OCI-LY3 (cell line): Measurements from ENCODE around the gene TNRC6C.
"Not testable (repeated sequence)": the region's sequence is repeated elsewhere in the genome, so short reads cannot be mapped to it uniquely, and the experiment has no call there.

Experiments used
- H2AFZ ChIP-seq: fragments of 200-600, 300-600 bp; shearing (Covaris generic); 2 replicates; pipeline ENCODE4 v1.6.0; 2014; ENCODE audit warnings: antibody characterized with exemption, low read depth, low read length
- H3K27ac ChIP-seq: fragments of 200-600, 300-600 bp; sonication (generic); 2 replicates; pipeline ENCODE4 v1.5.1; 2014; ENCODE audit warnings: mild to moderate bottlenecking, low read length, moderate library complexity, mixed read lengths
- H3K27me3 ChIP-seq: fragments of 200-600, 300-600 bp; sonication (generic); 2 replicates; pipeline ENCODE4 v1.6.1; 2014; ENCODE audit warnings: low read depth, low read length, mixed read lengths
- H3K36me3 ChIP-seq: fragments of 200-600, 300-600 bp; sonication (generic); replicated peaks from 2 replicates; pipeline ENCODE3; 2014; ENCODE audit warnings: low read depth, low read length, mixed read lengths
- H3K4me1 ChIP-seq: fragments of 300-600, 200-600 bp; sonication (generic); 2 replicates; pipeline ENCODE4 v1.6.1; 2014; ENCODE audit warnings: low read length, mixed read lengths
- H3K4me2 ChIP-seq: fragments of 200-600, 300-600 bp; sonication (generic); 2 replicates; pipeline ENCODE4 v1.6.1; 2014; ENCODE audit warnings: low read length, mixed read lengths
- H3K4me3 ChIP-seq: fragments of 300-600, 200-600 bp; sonication (generic); 2 replicates; pipeline ENCODE4 v1.5.1; 2014; ENCODE audit warnings: antibody characterized with exemption, mild to moderate bottlenecking, low read length, moderate library complexity
- H3K79me2 ChIP-seq: fragments of 300-600, 200-600 bp; shearing (Covaris generic); 2 replicates; pipeline ENCODE4 v1.6.1; 2014; ENCODE audit warnings: mild to moderate bottlenecking, low read length, mixed read lengths
- H3K9ac ChIP-seq: fragments of 300-600, 200-600 bp; shearing (Covaris generic); 2 replicates; pipeline ENCODE4 v1.6.0; 2014; ENCODE audit warnings: mild to moderate bottlenecking, low read length, moderate library complexity
- H3K9me3 ChIP-seq: fragments of 200-600, 300-600 bp; shearing (Covaris generic); 2 replicates; pipeline ENCODE4 v1.6.1; 2014; ENCODE audit warnings: low read length, mixed read lengths; ENCODE audit not compliant: insufficient read depth
- H4K20me1 ChIP-seq: fragments of 200-600, 300-600 bp; sonication (generic); 2 replicates; pipeline ENCODE4 v1.6.1; 2016; ENCODE audit warnings: low read length, mixed read lengths; ENCODE audit not compliant: insufficient read depth
- EZH2phosphoT487 ChIP-seq: fragments of 200-600 bp; shearing (Covaris generic); IDR thresholded peaks from 2 replicates; pipeline ENCODE4 v1.6.1; 2018; ENCODE audit warnings: antibody characterized with exemption, mixed run types, low read depth
- TF ChIP-seq, protein P1 (sequence below): fragments of 200-600, 300-600 bp; sonication (generic); IDR thresholded peaks from 2 replicates; pipeline ENCODE4 v1.5.1; 2014; ENCODE audit warnings: antibody characterized with exemption, low read length, low read depth

Gene TNRC6C

GRCh38 chr17:78062596-78062995 lies 104.1 kb downstream of the TNRC6C start:
- Histone ChIP-seq H2AFZ (no peak overlapping the region), H3K4me2 (0 out of 2 replicates have a peak overlapping the region, but pooled peaks have one; percentile 13), H3K27ac (no peak overlapping the region), H3K4me1 (peaks cover 19% of the 10 kb centered on the region), H3K9me3 (no peaks in the 10 kb centered on the region), H3K36me3 (no peaks in the 10 kb centered on the region), H3K27me3 (peaks cover 36% of the 10 kb centered on the region), H3K9ac (no peak overlapping the region), H4K20me1 (no peaks in the 10 kb centered on the region), H3K4me3 (no peak overlapping the region), H3K79me2 (no peaks in the 10 kb centered on the region)
- no peak for TF ChIP-seq EZH2phosphoT487
- TF ChIP-seq, protein P1, sequence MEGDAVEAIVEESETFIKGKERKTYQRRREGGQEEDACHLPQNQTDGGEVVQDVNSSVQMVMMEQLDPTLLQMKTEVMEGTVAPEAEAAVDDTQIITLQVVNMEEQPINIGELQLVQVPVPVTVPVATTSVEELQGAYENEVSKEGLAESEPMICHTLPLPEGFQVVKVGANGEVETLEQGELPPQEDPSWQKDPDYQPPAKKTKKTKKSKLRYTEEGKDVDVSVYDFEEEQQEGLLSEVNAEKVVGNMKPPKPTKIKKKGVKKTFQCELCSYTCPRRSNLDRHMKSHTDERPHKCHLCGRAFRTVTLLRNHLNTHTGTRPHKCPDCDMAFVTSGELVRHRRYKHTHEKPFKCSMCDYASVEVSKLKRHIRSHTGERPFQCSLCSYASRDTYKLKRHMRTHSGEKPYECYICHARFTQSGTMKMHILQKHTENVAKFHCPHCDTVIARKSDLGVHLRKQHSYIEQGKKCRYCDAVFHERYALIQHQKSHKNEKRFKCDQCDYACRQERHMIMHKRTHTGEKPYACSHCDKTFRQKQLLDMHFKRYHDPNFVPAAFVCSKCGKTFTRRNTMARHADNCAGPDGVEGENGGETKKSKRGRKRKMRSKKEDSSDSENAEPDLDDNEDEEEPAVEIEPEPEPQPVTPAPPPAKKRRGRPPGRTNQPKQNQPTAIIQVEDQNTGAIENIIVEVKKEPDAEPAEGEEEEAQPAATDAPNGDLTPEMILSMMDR: no peak

GRCh38 chr17:78063489-78063888 lies 105.0 kb downstream of the TNRC6C start:
- no peak overlapping the region for H3K4me2 ChIP-seq
- no peaks in the 10 kb centered on the region for H3K9me3 ChIP-seq
- peaks cover 19% of the 10 kb centered on the region for H3K4me1 ChIP-seq
- H3K27me3 ChIP-seq: peaks cover 34% of the 10 kb centered on the region
- H3K36me3 ChIP-seq: no peaks in the 10 kb centered on the region
- H2AFZ ChIP-seq: no peak overlapping the region
- no peak overlapping the region for H3K27ac ChIP-seq
- H4K20me1 ChIP-seq: no peaks in the 10 kb centered on the region
- no peak overlapping the region for H3K4me3 ChIP-seq
- TF ChIP-seq, protein P1: no peak
- TF ChIP-seq EZH2phosphoT487: no peak
- no peak overlapping the region for H3K9ac ChIP-seq
- no peaks in the 10 kb centered on the region for H3K79me2 ChIP-seq

DNA sequence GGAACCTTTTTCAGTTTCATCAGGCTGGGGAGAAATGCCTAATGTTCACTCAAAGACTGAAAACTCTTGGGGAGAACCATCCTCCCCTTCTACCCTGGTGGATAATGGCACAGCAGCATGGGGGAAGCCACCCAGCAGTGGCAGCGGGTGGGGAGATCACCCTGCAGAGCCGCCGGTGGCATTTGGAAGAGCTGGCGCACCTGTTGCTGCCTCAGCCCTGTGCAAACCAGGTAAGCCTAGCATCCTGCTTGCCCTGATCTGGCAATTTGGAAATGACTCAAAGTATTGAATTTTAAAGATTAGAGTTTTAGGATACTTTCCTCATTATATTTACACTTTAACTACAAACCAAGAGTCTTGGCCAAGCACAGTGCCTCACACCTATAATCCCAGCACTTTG lies 106.2 kb downstream of the TNRC6C start:
- Histone ChIP-seq H3K27me3 (peaks cover 37% of the 10 kb centered on the region; the same call in 1 of the 2 replicates), H2AFZ (no peak overlapping the region), H4K20me1 (no peaks in the 10 kb centered on the region), H3K36me3 (no peaks in the 10 kb centered on the region), H3K9me3 (no peaks in the 10 kb centered on the region), H3K27ac (no peak overlapping the region), H3K4me1 (peaks cover 21% of the 10 kb centered on the region), H3K4me2 (no peak overlapping the region), H3K9ac (no peak overlapping the region), H3K79me2 (no peaks in the 10 kb centered on the region), H3K4me3 (no peak overlapping the region)
- TF ChIP-seq EZH2phosphoT487: no peak
- TF ChIP-seq, protein P1: no peak

GRCh38 chr17:78066976-78067375 lies 108.5 kb downstream of the TNRC6C start:
- H3K79me2 ChIP-seq, H3K9ac ChIP-seq, H2AFZ ChIP-seq, H3K27ac ChIP-seq, H3K4me3 ChIP-seq, H4K20me1 ChIP-seq, H3K9me3 ChIP-seq, H3K36me3 ChIP-seq, H3K4me2 ChIP-seq: not testable (repeated sequence)
- peaks cover 25% of the 10 kb centered on the region for H3K4me1 ChIP-seq
- peaks cover 34% of the 10 kb centered on the region; the same call in 1 of the 2 replicates for H3K27me3 ChIP-seq

DNA sequence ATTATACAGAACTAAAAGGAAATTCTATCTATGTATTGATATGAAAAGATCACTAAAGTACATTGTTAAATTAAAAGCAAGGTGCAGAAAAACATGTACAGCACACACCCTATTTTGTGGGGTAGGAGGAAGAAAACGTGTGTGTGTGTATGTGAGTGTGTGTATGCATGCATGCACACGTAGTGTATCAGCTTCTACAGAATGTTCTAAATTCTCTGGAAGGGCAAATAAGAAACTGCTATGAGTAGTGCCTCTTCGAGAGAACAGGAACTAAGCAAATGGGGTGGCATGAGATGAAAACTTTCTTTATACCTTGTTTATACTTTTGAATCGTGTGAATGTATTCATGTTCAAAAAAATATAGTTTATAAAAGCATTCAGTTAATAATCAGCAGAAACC lies 111.2 kb downstream of the TNRC6C start:
- H2AFZ ChIP-seq: no peak overlapping the region
- H4K20me1 ChIP-seq: no peaks in the 10 kb centered on the region
- peak overlapping the region; percentile 19; the same call in 1 of the 2 replicates for H3K4me2 ChIP-seq
- no peak overlapping the region for H3K4me3 ChIP-seq
- H3K4me1 ChIP-seq: peaks cover 8% of the 10 kb centered on the region
- no peak overlapping the region for H3K27ac ChIP-seq
- peaks cover 26% of the 10 kb centered on the region; the same call in 1 of the 2 replicates for H3K27me3 ChIP-seq
- H3K9ac ChIP-seq: no peak overlapping the region
- TF ChIP-seq, protein P1: no peak
- no peak for TF ChIP-seq EZH2phosphoT487
- H3K36me3 ChIP-seq: no peaks in the 10 kb centered on the region
- H3K79me2 ChIP-seq: no peaks in the 10 kb centered on the region
- H3K9me3 ChIP-seq: no peaks in the 10 kb centered on the region
